Measurements from ENCODE around the gene UNC13D.

Gene UNC13D

DNA sequence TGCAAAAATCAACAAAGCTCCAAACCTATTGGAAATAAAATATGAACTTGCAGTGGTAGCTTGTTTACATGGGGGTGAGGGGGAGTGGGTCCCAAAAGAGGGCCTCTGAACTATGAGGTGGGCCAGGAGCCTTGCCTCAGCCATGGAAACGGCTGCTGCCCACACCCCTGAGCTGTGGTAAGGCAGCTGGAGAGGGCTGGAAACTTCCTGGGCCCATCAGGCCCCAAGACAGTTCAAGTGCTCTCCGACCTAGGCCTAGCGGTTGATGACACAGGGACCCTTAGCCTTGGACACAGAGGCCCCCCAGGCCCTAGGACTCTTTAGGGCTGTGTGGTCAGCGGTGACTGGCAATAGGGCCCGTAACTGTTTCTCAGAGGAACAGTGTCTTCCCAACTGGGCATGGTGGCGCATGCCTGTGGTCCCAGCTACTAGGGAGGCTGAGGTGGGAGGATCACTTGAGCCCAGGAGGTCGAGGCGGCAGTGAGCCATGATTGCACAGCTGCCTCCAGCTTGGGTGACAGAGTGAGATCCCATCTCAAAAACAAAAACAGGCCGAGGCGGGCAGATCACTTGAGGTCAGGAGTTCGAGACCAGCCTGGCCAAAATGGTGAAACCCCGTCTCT lies 18.3 kb downstream of the UNC13D start:
- DNase-seq (ENCODE audit: low read depth, low spot score) = no peak
- no peak overlapping the region for H3K4me3 ChIP-seq (ENCODE audit: low read length)

DNA sequence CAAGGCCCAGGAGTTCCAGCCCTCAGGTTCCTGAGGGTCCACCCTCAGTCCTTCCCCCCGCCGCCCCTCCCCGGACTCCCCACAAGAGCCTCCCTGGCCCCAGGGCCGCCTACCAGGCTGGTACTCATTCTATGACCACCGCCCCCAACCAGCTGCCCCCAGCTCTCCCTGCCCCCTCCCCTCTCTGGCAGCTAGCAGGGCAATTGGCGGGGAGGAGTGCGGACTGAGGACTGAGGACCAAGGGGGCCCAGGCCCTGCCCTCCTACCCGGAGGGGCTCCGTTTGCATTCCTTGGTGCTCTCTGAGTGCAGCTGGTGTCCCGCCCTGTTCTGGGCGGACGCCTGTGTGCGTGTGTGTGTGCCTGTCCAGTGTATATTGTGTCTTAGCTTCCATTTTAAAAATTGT lies 19.1 kb downstream of the UNC13D start:
- DNase-seq (ENCODE audit: low read depth, low spot score) = no peak
- no peak overlapping the region for H3K4me3 ChIP-seq (ENCODE audit: low read length)

DNA sequence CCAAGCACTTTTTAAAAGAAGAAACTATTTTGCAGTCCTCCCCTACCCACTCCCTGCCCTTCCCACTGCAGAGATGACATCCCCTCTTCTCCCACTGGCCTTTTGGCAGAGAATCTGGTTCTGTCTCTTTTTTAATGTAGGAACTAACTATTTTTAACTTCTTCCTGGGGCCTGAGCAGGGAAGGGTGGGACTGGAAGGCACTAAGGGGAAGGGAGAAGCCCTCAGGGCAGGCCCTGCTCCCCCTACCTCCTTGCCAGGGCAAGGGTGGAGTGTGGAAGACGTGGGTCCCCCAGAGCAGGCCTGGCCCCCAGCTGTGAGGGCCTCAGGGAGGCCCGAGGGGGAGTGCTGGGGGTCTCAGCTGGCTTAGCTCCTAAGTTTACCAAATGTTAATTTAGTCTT lies 19.5 kb downstream of the UNC13D start:
- DNase-seq (ENCODE audit: low read depth, low spot score) = no peak
- H3K4me3 ChIP-seq (ENCODE audit: low read length) = no peak overlapping the region

DNA sequence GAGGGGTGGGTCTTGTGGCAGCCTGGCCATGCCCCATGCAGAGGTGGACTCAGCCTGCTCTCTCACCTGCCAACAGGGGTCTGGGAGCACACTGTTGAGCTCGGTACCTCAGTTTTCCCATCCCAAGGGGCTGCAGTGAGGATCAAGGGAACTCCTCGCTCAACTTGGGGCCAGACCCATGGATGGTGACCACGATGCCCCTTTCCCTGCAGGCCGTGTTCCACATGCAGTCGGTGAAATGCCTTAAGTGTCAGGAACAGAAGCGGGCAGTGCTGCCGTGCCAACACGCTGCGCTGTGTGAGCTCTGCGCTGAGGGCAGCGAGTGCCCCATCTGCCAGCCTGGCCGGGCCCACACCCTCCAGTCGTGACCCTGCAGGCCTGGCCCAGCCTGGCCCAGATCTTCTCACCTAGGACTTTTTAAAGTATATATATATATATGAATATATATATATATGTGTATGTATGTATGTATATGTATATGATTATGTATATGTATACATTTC lies 20.1 kb downstream of the UNC13D start:
- no peak overlapping the region for H3K4me3 ChIP-seq (ENCODE audit: low read length)

DNA sequence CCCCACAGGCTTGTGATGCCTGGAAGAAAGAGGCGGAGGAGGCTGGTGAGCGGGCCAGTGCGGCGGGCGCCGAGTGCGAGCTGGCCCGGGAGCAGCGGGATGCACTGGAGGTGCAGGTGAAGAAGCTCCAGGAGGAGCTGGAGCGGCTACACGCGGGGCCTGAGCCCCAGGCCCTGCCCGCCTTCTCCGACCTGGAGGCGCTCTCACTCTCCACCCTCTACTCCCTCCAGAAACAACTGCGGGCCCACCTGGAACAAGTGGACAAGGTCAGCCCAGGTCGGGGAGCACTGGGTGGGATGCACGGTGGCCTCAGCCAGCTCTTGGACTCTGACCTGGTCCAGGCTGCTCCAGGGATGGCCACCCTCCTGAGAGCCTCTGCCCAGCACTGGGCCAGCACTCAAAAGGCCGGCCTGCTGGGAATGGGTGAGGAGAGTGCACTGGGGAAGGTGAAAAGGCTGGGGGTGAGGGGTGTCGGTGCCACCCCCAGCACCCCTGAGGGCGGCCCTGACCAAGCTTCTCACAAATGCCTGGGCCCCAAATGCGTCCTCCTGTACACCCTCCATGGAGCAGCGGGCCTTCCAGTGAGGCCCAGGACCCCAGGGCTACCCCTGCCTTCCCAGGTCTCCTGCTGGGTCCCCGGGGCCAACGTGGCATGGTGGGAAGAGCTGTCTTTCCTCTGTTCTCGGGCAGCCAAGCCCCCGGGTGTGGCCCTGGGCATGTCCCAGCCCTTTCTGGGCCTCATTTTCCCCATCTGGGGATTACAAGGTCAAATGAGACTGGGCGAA lies 20.8 kb downstream of the UNC13D start:
- DNase-seq (ENCODE audit: low read depth, low spot score) = no peak
- H3K4me3 ChIP-seq (ENCODE audit: low read length) = no peak overlapping the region

More for the DNA sequence above, 20.1 kb downstream of the UNC13D start:
- DNase-seq (ENCODE audit: low read depth, low spot score) = no peak

DNA sequence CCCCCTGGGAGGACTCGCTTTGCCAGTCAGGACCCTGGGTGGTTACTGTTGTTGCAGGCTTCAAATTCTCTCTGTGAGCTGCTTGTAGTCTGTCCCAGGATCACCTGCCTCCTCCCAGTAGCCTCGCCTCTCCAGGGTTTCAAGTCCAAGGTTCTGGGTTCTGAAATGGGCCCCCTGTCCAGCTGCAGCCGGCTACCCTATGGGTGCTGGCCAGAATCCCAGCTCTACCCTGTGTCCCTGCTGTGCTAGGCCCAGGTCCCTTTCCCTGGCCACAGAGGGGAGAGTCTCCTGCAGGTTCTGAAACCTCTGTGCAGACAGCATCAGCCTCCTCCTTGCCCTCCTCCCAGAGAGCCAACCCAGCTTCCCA lies 21.4 kb downstream of the UNC13D start:
- no peak for DNase-seq (ENCODE audit: low read depth, low spot score)
- H3K4me3 ChIP-seq (ENCODE audit: low read length) = no peak overlapping the region

DNA sequence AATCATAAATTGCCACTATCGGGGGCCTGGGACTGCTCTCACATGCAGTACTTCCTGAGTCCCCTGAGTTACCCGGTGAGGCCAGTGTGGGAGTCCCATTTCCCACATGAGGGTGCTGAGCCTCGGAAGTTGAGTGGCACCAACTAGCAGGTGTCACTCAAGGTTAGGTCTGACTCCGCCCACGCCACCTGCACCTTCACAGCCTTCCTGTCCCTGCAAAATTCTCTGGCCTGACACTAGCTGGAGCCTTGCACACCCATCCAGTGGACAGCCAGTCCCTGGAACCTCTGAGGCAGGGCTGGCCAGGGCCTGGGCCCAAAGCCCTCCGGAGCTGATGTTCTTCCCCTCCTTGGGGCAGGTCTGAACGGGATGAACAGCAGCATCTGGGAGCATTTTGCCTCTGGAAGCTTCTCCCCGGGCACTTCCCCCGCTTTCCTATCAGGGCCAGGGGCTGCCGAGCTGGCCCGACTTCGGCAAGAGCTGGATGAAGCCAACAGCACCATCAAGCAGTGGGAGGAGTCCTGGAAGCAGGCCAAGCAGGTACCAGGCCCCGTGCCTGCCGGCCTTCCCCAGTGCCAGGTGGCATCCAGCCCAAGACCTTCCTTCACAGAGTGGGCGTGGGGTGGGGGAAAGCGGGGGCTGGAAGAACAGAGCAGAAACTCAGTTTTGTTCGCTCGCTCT lies 21.9 kb downstream of the UNC13D start:
- DNase-seq (ENCODE audit: low read depth, low spot score) = no peak
- no peak overlapping the region for H3K4me3 ChIP-seq (ENCODE audit: low read length)

DNA sequence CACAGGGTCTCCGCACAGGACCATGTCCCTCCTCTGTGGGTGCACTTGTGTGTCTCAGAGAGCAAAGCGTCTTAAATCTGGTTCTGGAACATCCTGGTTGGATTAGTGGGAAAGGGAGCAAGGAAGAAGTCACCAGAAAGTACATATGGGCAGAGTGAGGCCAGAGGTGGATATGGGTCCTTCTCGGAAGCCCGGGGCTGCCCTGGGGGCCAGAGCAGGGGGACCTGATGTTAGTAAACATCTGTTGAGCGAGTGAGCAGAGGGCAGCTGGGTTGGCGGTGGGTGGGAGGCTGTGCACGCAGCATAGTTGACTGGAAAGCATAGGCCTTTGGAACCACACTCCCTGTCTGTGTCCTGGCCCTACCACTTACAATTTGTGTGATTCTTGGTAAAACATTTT lies 22.7 kb downstream of the UNC13D start:
- no peak for DNase-seq (ENCODE audit: low read depth, low spot score)
- no peak overlapping the region for H3K4me3 ChIP-seq (ENCODE audit: low read length)

DNA sequence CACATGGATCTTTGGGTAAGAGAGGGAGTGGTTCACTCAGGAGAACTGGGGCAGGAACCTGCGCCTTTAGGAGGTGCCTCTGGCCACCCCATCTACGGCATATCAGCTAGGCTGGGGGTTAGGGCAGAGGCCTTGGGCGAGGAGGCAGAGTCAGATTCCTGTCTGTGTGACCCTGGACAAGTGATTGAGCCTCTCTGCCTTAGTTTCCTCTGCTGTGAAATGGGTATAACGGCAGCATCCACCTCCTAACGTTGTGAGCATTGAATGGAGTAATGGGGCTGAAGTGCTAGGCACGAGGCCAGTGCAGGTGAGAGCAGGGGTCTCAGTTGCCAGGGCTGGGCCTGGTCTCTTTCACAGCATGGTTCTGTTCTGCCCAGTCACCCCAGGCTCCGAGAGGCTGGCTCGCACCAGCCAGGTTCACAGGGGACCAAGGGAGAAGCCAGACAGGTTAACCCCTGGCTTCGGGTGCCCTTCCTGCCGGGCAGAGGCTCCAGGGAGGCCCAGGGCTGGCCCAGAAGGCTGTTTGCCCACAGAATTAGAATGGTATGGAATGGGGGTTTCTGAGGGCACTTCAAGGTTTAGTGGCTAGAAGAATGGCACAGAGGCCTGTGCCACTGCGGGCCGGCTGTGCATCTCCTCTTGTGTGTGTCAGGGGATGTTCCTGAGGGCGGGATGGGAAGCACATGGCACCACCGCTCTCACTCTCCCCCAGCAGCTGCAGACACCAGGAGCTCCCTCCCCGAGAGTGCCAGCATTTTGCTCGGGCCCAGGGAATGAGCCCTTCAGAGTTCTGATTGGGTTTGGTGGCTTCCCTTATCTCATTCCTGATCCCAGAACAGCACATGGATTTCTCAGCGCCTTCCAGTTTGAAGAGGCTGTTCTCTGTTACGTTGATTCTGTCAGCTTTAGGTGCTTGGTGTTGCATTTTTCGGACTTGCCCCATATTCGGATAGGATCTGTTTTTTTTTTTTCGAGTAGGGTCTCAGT lies 23.8 kb downstream of the UNC13D start:
- H3K4me3 ChIP-seq (ENCODE audit: low read length) = no peak overlapping the region
- DNase-seq (ENCODE audit: low read depth, low spot score) = no peak

DNA sequence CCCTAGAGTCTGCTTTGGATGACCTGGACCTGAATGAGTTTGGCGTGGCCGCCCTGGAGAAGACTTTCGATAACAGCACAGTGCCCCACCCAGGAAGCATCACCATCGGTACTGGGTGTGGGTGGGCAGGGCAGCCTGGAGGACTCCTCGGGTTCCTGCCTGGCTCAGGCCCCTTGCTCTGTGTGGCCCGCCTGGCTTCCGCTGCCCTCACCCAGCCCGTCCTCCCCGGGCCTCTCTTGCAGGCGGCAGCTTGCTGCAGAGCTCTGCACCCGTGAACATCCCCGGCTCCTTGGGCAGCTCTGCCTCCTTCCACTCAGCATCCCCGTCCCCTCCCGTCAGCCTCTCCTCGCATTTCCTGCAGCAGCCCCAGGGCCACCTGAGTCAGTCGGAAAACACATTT lies 24.5 kb downstream of the UNC13D start:
- no peak overlapping the region for H3K4me3 ChIP-seq (ENCODE audit: low read length)
- no peak for DNase-seq (ENCODE audit: low read depth, low spot score)

DNA sequence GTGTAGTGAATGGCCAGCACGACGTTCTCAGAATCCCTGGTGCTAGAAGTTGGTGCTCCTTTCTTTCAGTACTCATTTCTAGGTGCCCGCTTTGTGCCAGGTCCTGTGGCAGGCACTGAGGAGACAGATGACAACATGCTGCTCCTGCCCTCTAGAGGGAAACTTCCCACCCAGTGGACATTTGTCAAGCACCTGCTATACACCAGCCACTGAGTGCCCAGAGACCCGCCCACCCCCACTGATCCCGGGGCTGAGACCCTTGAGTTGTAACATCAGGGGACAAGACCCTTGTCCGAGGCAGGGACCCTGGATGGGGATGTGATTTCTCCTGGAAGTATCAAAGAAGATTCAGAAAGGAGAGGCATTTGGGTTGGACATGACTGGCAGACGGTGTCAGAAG lies 25.1 kb downstream of the UNC13D start:
- no peak for DNase-seq (ENCODE audit: low read depth, low spot score)
- H3K4me3 ChIP-seq (ENCODE audit: low read length) = no peak overlapping the region

DNA sequence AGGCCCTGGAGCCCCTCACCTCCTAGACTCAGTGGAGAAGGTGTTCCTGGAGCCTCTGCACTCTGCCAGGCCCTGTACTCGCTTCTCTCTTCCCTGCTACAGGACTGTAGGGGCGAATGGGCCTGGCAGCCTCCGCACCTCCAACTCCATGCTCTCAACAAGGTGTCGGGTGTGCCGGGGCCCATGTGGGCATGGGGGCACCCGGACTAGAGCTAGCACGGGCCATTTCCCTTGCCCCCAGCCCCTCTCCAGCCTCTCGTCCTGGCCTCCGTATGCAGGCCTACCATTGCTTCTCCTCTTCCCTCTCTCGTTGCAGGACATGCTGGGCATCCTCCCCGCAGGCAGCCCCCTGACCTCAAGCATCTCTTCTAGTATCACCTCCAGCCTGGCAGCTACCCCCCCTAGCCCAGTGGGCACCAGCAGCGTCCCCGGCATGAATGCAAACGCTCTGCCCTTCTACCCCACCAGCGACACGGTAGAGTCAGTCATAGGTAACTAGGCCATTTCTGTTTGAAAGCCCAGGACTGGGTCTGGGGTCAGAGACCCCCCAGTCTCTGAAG lies 25.8 kb downstream of the UNC13D start:
- DNase-seq (ENCODE audit: low read depth, low spot score) = no peak
- no peak overlapping the region for H3K4me3 ChIP-seq (ENCODE audit: low read length)

DNA sequence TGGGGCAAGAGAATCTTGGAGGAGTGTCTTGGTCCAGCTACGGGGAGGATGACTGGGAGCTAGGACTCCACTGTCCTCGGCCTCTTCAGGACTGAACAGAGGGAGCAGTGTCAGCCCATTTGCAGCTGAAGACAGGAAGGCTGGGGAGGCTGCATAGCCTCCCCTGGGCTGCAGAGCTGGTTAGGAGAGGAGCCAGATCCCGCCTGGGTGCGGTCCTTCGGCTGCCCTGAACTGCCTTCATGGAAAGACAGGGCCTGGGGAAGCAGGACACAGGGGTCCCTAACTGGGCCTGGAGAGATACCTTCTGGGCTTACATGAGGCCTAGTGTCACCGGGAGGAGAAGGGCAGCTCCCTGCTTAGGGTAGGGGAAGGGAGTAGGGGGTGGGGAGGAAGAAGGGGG lies 26.6 kb downstream of the UNC13D start:
- no peak overlapping the region for H3K4me3 ChIP-seq (ENCODE audit: low read length)
- DNase-seq (ENCODE audit: low read depth, low spot score) = no peak

DNA sequence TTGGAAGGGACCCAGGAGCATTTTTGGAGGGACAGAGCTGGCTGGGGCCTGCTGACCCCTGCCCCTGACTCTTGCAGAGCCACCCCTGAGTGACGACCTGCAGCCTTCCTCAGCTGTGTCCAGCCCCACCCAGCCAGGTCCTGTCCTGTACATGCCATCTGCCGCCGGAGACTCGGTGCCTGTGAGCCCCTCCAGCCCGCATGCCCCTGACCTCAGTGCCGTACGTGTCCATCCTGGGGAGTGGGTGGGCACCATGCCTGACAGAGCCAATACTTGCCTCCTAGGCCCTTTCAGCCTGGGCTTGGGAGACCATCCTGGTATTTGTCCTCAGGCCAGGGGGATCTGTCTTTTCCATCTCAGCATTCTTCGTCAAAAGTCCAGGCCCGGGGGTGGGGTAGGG lies 27.5 kb downstream of the UNC13D start:
- no peak overlapping the region for H3K4me3 ChIP-seq (ENCODE audit: low read length)
- DNase-seq (ENCODE audit: low read depth, low spot score) = no peak

DNA sequence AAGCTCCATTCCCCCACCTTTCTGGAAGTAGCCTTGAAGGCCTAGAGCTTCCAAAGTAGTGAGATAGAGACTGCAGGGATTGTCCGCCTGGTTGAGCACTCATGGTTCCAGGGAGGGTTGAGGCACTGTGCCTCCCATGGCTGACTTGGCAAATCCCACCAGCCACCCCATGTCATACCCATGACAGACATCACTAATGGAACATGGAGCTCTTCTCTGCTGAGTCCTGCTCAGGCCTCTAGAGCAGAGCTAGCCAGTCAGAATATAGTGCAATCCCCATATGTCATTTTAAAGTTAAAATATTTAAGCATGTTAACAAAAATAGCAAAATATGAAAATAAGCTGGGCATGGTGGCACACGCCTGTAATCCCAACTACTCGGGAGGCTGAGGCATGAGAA lies 28.8 kb downstream of the UNC13D start:
- DNase-seq (ENCODE audit: low read depth, low spot score) = no peak

DNA sequence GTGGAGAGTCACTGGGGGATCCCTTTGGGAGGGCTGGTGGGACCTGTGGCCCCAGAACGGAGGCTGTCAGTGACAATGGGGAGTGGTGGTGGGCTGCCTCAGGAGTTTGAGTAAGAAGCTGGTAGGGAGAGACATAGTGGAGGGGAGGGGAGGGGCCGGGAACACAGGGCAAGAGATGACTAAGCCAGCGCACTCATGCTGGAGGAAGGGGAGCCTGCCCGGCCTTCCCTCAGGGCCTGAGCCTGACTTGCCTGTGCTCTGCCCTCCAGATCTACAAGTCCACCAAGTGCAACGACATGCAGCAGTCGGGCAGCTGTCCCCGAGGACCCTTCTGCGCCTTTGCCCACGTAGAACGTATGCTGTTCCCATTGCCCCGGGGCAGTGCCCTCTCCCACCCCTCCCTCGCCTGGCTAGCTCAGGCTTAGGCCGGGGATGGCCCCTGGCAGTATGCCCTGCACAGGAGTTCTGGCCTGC lies 29.3 kb downstream of the UNC13D start:
- no peak for DNase-seq (ENCODE audit: low read depth, low spot score)

More for the DNA sequence above, 28.8 kb downstream of the UNC13D start:
- no peak overlapping the region for H3K4me3 ChIP-seq (ENCODE audit: low read length)

DNA sequence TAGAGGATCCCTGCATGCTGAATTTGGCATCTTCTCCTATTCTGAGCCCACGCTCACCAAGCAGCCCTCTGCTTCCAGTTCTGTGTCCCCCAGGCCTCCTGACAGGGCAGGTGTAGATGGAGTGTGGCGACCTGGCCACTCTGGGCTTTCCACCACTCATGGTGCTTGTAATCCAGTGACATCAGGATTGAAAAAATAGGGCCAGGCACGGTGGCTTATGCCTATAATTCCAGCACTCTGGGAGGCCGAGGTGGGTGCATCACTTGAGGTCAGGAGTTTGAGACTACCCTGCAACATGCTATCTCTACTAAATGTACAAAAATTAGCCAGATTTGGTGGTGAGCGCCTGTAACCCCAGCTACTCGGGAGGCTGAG lies 30.2 kb downstream of the UNC13D start:
- H3K4me3 ChIP-seq (ENCODE audit: low read length) = no peak overlapping the region
- no peak for DNase-seq (ENCODE audit: low read depth, low spot score)

More for the DNA sequence above, 29.3 kb downstream of the UNC13D start:
- no peak overlapping the region for H3K4me3 ChIP-seq (ENCODE audit: low read length)

DNA sequence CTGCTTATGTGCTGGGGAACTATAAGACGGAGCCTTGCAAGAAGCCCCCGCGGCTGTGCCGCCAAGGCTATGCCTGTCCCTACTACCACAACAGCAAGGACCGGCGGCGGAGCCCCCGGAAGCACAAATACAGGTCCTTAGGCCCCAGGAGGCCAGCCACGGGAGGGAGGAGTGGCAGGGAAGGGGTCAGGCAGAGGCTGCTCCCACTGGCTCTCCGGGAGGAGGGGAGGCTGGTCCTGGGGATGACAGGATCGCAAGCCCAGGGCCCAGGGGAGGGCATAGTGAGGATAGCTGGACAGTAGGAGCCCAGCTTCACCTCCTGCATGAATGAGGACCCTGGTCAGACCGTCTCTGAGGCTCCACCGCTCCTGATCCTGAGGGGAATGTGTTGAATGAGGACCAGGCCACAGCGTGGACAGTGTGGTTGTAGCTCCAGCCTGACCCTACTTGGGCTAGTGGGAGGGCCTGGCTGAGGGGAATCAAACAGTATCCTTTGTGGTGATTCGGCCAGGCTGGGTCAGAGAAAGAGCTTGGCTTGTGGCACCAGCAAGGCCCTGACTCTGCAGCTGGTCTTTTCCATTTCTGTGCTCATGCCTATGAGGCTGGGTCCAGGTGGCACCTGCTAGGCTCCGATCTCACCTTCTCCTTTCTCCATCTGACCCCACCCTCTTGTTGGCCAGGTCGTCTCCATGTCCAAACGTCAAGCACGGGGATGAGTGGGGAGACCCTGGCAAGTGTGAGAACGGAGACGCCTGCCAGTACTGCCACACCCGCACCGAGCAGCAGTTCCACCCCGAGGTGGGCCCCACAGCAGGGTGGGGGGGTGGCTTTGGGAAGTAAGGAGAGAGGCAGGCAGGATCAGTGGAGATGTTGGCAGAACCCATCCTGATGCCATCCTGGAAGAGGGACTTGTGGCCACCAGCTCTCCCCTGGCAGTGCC lies 30.9 kb downstream of the UNC13D start:
- no peak for DNase-seq (ENCODE audit: low read depth, low spot score)
- H3K4me3 ChIP-seq (ENCODE audit: low read length) = no peak overlapping the region
